HG02973 (cell line): ENCODE data around the gene ARV1.

Experiments
- ATAC-seq: cut with Tn5 transposase; IDR thresholded peaks from one replicate; pipeline ENCODE4 v1.9.1; 2021; ENCODE audit warnings: moderate library complexity; ENCODE audit not compliant: unreplicated experiment

The ARV1 gene

DNA sequence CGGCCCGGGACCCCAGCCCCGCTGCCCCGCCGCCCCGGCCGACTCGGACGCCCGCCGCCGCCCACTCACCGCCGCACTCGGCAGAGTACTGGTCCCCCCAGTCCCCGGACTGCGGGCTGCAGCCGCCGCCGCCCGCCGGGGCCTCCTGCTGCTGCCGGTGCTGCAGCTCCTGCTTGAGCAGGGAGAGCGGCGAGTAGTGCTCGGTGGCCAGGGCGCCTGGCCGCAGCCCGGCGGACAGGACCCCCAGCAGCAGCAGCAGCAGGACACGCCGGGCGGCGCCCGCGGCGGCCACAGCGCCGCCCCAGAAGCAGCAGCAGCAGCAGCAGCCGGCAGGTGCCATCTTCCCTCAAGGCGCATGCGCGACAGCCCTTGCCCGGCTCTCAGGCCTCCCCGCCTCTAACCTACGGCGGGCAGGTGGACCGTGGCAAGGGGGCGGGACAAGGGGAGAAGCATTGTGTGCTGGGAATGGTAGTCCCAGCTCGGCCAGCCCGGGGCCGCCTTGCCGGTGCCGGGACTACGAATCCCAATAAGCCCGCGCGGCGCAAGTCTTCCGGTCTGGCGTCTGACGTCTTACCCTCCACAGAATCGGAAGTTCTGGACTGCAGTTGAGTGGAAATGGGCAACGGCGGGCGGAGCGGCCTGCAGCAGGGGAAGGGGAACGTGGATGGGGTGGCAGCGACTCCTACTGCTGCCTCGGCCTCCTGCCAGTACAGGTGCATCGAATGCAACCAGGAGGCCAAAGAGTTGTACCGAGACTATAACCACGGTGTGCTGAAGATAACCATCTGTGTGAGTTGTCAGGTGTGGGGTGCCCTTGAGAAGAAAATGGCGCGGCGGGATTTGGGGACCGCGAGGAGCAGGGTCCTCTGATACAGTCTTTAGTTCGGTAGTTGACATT, at the start of gene ARV1, which contains the start of gene TTC13:
Gene ARV1 (plus strand): TSS at position 604 of the 898 bp plus-strand sequence. CDS start 12 bp downstream, at position 616.
Gene TTC13 (minus strand): TSS at position 371 of the 898 bp plus-strand sequence. CDS start 31 bp downstream, at position 340.
- ATAC-seq: peak; percentile 93

- no peak for ATAC-seq
Observed at GRCh38 chr1:230930986-230931385, 47.9 kb upstream of the ARV1 start.

- no peak for ATAC-seq
Observed at GRCh38 chr1:230935852-230936251, 43.0 kb upstream of the ARV1 start.

DNA sequence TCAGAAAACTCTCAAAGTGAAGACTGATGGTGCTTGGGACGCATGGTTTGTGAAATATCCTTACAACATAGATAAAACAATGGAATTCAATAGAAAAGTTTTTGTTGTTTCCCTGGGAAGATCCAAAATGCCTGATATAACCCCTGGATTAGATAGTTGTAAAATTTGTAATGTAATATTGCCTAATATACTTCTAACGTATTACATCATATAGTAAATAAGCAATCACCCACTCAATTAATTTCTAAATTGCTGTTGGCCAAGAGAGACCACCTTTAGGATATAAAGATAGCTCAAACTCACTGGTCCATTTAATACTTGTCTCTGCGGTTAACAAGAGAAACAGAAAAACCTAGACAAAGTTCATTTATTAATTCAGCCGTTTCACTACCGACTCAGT, 42.4 kb upstream of the ARV1 start:
- ATAC-seq: no peak

DNA sequence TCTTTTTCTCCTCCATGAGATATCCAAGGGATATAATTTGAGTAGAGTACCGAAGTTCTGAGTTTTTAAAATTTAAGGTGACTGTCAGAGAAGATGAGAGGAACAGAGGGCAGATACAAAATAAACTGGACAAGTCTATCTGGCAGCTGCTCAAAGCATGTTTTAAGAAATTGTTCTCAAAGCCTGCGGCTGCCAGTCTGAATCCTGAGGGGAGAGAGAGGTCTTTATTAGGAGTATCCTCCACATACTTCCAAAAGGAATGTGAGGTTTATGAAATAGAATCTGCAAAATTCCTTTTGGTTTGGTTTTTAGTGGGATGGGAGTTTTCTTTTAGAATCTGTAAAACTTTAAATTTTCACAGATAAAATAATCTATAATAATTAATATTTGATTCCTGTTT, 41.5 kb upstream of the ARV1 start:
- ATAC-seq: no peak

DNA sequence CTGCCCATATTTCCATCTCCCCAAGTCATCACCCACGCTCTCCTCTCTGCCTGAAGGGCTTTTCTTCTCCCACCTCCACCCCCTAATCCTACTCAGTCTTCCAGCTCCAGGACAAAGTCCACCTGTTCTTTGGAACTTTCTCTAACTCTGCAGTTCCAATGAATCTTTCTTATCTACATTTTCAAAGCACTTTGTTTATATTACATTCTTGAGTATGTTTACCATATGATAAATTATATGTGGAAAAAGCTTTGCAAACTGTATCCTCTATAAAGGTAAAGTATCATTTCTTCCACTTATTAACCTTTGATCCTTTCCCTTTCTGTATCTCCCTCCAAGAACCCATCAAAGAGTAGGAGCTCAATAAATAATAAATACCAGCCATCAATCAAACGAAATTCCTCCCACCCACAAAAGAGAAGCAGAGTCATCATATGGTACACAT, 39.9 kb upstream of the ARV1 start:
- ATAC-seq: no peak

GRCh38 chr1:230939806-230940489, 38.9 kb upstream of the ARV1 start:
- ATAC-seq: no peak

- ATAC-seq: no peak
Observed at GRCh38 chr1:230940848-230941247, 38.0 kb upstream of the ARV1 start.

GRCh38 chr1:230943048-230943593, 35.8 kb upstream of the ARV1 start:
- no peak for ATAC-seq

DNA sequence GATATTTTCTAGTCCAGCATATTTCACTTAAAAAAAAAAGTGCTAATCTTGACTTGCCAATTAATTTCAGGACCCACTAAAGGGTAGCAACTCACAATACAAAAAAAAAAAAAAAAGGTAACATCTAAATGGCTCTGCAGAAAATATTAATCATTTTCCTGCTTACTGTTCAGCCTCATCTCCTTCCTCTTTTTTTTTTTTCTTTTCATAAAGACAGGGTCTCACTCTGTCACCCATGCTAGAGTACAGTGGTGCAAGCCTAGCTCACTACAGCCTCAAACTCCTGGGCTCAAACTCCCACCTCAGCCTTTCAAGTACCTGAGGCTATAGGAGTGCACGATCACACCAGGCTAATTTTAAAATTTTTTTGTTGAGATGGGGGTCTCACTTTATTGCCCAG, 30.6 kb upstream of the ARV1 start:
- ATAC-seq: no peak

DNA sequence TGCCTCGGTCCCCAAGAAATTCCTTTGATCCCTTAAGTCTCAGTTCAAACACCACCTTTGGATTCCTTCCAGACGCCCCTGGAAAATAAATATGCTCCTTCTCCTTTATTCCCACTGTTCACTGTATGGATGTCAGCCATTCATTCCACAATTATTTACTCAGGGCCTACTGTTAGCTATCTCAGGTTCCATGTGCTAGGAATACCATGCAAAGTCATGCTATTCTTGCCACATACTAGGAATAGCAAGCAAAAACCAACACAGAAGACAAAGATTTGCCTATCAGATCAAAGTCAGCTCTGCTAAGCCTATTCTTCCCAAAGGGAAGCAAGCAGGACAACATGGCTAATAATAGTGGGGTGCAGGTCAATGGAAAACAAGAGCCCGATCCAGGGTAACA, 30.0 kb upstream of the ARV1 start:
- ATAC-seq: no peak

GRCh38 chr1:230950404-230950803, 28.5 kb upstream of the ARV1 start:
- no peak for ATAC-seq

GRCh38 chr1:230957580-230957989, 21.3 kb upstream of the ARV1 start:
- ATAC-seq: peak; percentile 87

- no peak for ATAC-seq
Observed at GRCh38 chr1:230958370-230958769, 20.5 kb upstream of the ARV1 start.

DNA sequence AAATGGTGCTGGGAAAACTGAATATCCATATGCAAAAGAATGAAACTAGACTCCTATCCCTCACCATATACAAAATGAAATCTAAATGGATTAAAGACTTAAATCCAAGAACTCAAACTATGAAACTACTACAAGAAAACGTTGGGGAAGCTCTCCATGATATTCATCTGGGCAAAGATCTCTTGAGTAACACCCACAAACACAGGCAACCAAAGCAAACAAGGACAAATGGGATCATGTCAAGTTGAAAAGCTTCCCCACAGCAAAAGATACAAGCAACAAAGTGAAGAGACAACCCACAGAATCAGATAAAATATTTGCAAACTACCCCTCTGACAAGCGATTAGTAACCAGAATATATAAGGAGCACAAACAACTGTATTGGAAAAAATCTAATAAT, 14.0 kb upstream of the ARV1 start:
- no peak for ATAC-seq

GRCh38 chr1:230965535-230965934, 13.4 kb upstream of the ARV1 start:
- no peak for ATAC-seq

DNA sequence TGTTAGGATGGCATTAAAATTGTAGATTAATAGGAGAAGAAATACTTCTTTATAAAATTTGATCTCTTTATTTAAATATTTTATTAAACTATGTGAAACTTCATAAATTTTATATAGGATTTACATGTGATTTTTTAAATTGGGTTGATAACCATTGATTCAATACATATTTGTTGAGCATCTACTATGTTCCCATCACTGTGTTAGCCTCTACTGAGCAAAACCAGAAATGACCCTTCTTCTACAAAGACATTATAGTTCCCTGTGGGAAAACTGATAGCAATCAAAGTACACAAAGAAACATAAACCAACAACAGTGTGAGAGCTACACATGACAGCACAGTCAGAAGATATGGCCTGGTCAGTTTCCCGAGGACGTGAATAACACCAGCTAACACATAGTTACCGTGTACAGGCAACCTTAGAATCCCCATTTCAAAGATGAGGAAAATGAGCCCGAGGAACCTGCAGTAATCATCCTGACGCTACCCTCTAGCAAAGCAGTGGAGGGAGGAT, 12.5 kb upstream of the ARV1 start:
- ATAC-seq: no peak

GRCh38 chr1:230970432-230970831, 8.5 kb upstream of the ARV1 start:
- no peak for ATAC-seq

- no peak for ATAC-seq
Observed at GRCh38 chr1:230971771-230972170, 7.1 kb upstream of the ARV1 start.

GRCh38 chr1:230972855-230973271, 6.0 kb upstream of the ARV1 start:
- peak; percentile 72 for ATAC-seq

DNA sequence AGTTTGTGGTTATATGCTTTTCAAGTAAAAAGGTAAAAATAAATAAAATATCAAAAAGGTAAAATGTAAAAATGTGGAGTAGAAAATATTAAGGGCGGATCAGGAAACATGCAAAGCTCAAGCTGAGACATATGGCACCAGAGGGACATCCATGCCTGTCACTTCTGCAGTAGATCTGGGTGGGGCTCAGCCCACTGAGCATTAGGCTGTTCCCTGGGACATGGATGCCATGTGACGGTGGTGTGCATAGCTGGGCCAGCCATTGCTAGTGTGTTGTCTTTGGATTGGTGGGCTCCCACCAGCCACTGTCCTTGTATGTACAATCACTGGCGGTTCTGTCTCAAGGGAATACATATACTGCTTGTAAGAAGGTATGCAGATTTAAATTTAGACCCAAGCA, 3.3 kb upstream of the ARV1 start:
- ATAC-seq: no peak
